ENCODE results near the gene KBTBD12. TPM values are rescaled to one million over a fixed set of nuclear protein-coding genes. Genes with fewer than 3 reads are reported as not detected.

The KBTBD12 gene
- total and polyA plus RNA-seq, 5 donors from 2014 or later, result not detected

DNA sequence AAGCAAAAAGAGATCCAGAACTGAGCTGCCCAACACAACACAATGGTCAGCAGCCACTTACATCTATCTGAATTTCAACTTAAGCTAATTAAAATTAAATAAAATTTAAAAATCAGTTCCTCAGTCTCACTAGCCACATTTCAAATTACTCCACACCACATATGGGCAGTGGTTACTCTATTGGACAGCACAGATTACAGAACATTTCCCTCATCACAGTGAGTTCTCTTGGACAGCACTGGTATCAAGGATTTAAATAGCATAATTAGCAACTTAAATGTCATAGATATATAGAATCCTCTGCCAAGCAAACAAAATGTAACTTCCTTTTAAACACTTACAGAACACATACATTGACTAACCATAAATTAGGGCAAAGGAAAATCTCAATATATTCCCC lies 64.4 kb downstream of the KBTBD12 start:
- H3K4me3 ChIP-seq (ENCODE audit: low read depth, low read length), result no peak overlapping the region
- H3K27ac Mint-ChIP-seq, result no peak overlapping the region
- no peaks in the 10 kb centered on the region for H3K4me1 Mint-ChIP-seq
- H3K36me3 Mint-ChIP-seq, result peaks cover 3% of the 10 kb centered on the region
- no peak for DNase-seq
- H3K9me3 Mint-ChIP-seq, result peaks cover 0 to 4% (median 0%) of the 10 kb centered on the region in 7 donors
- no peak overlapping the region for H3K4me3 Mint-ChIP-seq
- peaks cover 29% of the 10 kb centered on the region for H3K27me3 Mint-ChIP-seq
- no peaks in the 10 kb centered on the region for H3K36me3 ChIP-seq (ENCODE audit: control insufficient read depth, insufficient read depth, low read length)
- ATAC-seq (ENCODE audit: low read depth in 2 of 2), result no peak
- H3K9me3 ChIP-seq (ENCODE audit: control insufficient read depth in 2 of 2, low read length in 2 of 2), result no peaks in the 10 kb centered on the region
- no peak overlapping the region for H3K27ac ChIP-seq (ENCODE audit: insufficient read depth, low read length, poor library complexity, severe bottlenecking)
- H3K4me1 ChIP-seq (ENCODE audit: control insufficient read depth, insufficient read depth, low read length, poor library complexity, severe bottlenecking), result no peaks in the 10 kb centered on the region
- H3K27me3 ChIP-seq (ENCODE audit: control insufficient read depth, insufficient read depth, low read length), result peaks cover 8% of the 10 kb centered on the region

DNA sequence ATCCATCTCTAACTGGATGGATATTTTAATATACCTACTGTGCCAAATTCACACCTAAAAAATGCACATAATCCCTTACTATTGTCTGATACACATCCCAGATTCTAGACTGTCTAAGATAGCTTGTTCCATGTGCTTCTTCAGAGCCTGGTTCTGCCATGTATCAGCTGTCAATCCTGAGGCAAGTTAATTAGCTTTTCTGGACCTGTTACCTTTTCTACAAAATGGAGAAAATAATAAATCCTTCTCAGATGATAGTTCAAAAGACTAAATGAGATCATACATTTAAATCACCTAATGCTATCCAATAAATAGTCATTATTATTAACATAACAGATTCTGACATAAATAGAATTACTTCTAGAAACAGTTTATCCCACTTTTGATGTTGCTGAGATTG lies 66.1 kb downstream of the KBTBD12 start:
- no peaks in the 10 kb centered on the region for H3K9me3 ChIP-seq (ENCODE audit: control insufficient read depth in 2 of 2, low read length in 2 of 2)
- Mint-ChIP-seq H3K9me3 (peaks cover 0 to 4% (median 0%) of the 10 kb centered on the region in 7 donors), H3K4me1 (no peaks in the 10 kb centered on the region), H3K36me3 (peaks cover 3% of the 10 kb centered on the region), H3K4me3 (no peak overlapping the region), H3K27ac (no peak overlapping the region), H3K27me3 (peaks cover 30% of the 10 kb centered on the region)
- no peak overlapping the region for H3K27ac ChIP-seq (ENCODE audit: insufficient read depth, low read length, poor library complexity, severe bottlenecking)
- ATAC-seq (ENCODE audit: low read depth in 2 of 2) (no peak), DNase-seq (no peak)
- no peak overlapping the region for H3K4me3 ChIP-seq (ENCODE audit: low read depth, low read length)
- H3K4me1 ChIP-seq (ENCODE audit: control insufficient read depth, insufficient read depth, low read length, poor library complexity, severe bottlenecking), result no peaks in the 10 kb centered on the region
- no peaks in the 10 kb centered on the region for H3K36me3 ChIP-seq (ENCODE audit: control insufficient read depth, insufficient read depth, low read length)
- H3K27me3 ChIP-seq (ENCODE audit: control insufficient read depth, insufficient read depth, low read length), result peaks cover 2% of the 10 kb centered on the region

DNA sequence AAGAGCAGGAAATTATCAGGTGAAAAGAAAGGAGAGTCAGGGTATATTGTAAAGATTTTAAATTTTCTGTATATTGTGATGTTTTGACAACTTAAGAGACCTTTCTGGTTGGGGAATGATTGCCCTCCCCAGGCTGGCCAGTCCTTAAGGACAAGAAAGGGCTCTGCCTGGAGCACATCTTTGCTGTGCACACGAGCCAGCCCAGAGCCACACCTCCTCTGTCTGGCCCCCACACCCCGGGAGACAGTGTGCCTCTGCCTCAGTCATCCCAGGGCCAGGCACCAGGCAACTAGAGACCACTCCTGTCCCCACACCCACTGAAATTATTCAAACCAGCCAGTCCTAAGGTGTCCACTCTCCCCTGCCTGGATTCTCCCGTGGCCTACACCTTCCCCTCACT lies 67.1 kb downstream of the KBTBD12 start:
- Mint-ChIP-seq H3K4me1 (no peaks in the 10 kb centered on the region), H3K9me3 (peaks cover 0 to 3% (median 0%) of the 10 kb centered on the region in 7 donors), H3K27ac (no peak overlapping the region), H3K36me3 (peaks cover 3% of the 10 kb centered on the region), H3K27me3 (peaks cover 28% of the 10 kb centered on the region), H3K4me3 (no peak overlapping the region)
- no peaks in the 10 kb centered on the region for H3K9me3 ChIP-seq (ENCODE audit: control insufficient read depth in 2 of 2, low read length in 2 of 2)
- DNase-seq (no peak), ATAC-seq (ENCODE audit: low read depth in 2 of 2) (no peak)
- H3K36me3 ChIP-seq (ENCODE audit: control insufficient read depth, insufficient read depth, low read length), result no peaks in the 10 kb centered on the region
- H3K27me3 ChIP-seq (ENCODE audit: control insufficient read depth, insufficient read depth, low read length), result peaks cover 2% of the 10 kb centered on the region
- no peak overlapping the region for H3K27ac ChIP-seq (ENCODE audit: insufficient read depth, low read length, poor library complexity, severe bottlenecking)
- no peak overlapping the region for H3K4me3 ChIP-seq (ENCODE audit: low read depth, low read length)
- H3K4me1 ChIP-seq (ENCODE audit: control insufficient read depth, insufficient read depth, low read length, poor library complexity, severe bottlenecking), result no peaks in the 10 kb centered on the region

DNA sequence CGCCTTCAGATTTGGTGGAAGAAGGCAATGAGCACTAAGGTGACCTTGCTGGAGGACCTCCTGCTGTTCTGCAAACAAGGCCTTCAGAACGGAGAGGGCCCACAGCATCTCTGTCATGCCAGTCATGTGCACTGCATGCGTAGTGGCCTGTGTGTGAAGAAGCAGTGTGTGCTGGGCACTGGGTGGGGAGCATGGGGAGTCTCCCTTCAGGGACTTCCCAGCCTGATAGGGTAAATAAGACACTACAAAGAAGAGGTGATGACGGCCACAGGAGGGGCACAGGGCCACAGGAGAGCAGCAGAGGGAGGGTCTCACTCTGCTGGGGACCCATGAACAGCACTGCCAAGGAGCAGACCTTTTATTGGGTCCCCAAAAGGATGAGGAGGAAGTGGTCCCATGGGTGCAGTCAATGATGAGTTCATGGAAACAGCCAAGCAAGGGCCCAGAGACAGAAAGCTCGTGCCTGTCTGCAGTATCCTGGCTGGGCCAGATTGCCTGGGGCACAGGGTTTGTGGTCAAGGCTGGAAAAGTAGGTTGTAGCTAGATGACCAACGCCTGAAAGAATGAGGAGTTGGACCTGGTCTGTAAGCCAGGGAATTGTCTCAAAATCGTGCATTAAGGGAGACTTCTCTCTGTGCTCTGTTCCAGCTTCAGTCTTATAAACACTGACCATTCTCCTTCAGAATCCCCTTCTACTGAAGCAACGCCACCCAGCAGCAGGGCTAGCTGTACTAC lies 69.4 kb downstream of the KBTBD12 start:
- no peak overlapping the region for H3K4me3 ChIP-seq (ENCODE audit: low read depth, low read length)
- Mint-ChIP-seq H3K27me3 (peaks cover 21% of the 10 kb centered on the region), H3K27ac (no peak overlapping the region), H3K4me1 (no peaks in the 10 kb centered on the region), H3K9me3 (no peaks in the 10 kb centered on the region), H3K36me3 (peaks cover 3% of the 10 kb centered on the region), H3K4me3 (no peak overlapping the region)
- H3K4me1 ChIP-seq (ENCODE audit: control insufficient read depth, insufficient read depth, low read length, poor library complexity, severe bottlenecking), result no peaks in the 10 kb centered on the region
- no peak overlapping the region for H3K27ac ChIP-seq (ENCODE audit: insufficient read depth, low read length, poor library complexity, severe bottlenecking)
- ATAC-seq (ENCODE audit: low read depth in 2 of 2) (no peak), DNase-seq (no peak)
- no peaks in the 10 kb centered on the region for H3K27me3 ChIP-seq (ENCODE audit: control insufficient read depth, insufficient read depth, low read length)
- H3K36me3 ChIP-seq (ENCODE audit: control insufficient read depth, insufficient read depth, low read length), result no peaks in the 10 kb centered on the region
- no peaks in the 10 kb centered on the region for H3K9me3 ChIP-seq (ENCODE audit: control insufficient read depth in 2 of 2, low read length in 2 of 2)

DNA sequence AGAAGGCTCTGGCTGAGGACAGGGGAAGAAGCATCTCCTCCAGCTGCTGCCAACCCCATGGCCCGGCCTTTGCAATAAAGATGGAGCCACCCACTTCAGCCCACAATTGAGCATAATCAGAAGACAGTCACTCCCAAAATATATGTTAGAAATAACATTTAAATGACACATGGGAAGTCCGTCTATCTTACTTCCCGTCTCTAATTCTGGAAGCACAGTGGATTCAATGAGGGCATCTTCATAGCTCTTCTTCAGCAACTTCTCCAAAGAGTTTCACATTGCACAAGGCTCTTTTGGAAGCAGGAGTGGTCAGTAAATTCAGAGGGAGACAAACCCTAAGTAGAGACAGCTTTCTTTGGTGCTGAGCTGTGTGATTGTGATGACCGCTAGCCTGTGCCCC lies 70.2 kb downstream of the KBTBD12 start:
- H3K27ac Mint-ChIP-seq, result no peak overlapping the region
- no peak overlapping the region for H3K27ac ChIP-seq (ENCODE audit: insufficient read depth, low read length, poor library complexity, severe bottlenecking)
- no peak for ATAC-seq (ENCODE audit: low read depth in 2 of 2)

DNA sequence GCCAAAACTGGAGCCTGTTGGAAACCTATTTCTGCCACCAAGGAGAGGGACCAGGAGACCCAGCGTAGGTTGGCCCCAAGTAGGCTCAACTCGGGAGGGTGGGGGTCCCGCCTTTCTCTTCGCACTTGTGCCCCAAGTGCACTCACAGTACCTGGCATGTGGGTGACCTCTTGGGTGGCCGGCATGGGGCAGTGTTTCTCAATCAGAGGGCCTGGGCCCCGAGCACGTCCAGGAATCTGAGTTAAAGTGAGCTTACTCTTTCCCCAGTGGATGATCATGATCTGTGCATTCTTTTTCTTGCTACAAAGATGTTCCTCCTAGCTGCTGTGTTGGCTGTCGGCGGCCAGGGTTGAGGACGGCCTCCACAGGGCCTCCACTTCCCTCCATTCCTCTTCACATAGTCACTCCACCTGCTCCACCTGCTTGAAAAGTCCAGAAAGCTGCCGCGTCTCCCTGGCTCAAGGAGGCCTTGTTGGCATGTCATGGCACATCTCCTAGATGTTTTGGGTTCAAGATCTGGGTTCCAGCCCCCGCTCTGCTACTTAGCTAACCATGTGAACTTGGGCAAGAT lies 70.7 kb downstream of the KBTBD12 start:
- Mint-ChIP-seq H3K9me3 (no peaks in the 10 kb centered on the region), H3K27ac (no peak overlapping the region), H3K4me1 (no peaks in the 10 kb centered on the region), H3K36me3 (peaks cover 3% of the 10 kb centered on the region), H3K4me3 (no peak overlapping the region), H3K27me3 (peaks cover 21% of the 10 kb centered on the region)
- Histone ChIP-seq H3K27me3 (ENCODE audit: control insufficient read depth, insufficient read depth, low read length) (no peaks in the 10 kb centered on the region), H3K4me3 (ENCODE audit: low read depth, low read length) (no peak overlapping the region), H3K9me3 (ENCODE audit: control insufficient read depth in 2 of 2, low read length in 2 of 2) (no peaks in the 10 kb centered on the region), H3K27ac (ENCODE audit: insufficient read depth, low read length, poor library complexity, severe bottlenecking) (no peak overlapping the region), H3K36me3 (ENCODE audit: control insufficient read depth, insufficient read depth, low read length) (no peaks in the 10 kb centered on the region), H3K4me1 (ENCODE audit: control insufficient read depth, insufficient read depth, low read length, poor library complexity, severe bottlenecking) (no peaks in the 10 kb centered on the region)
- no peak for ATAC-seq (ENCODE audit: low read depth in 2 of 2)
- DNase-seq, result no peak

More for the DNA sequence above, 70.2 kb downstream of the KBTBD12 start:
- Histone ChIP-seq H3K4me1 (ENCODE audit: control insufficient read depth, insufficient read depth, low read length, poor library complexity, severe bottlenecking) (no peaks in the 10 kb centered on the region), H3K4me3 (ENCODE audit: low read depth, low read length) (no peak overlapping the region), H3K36me3 (ENCODE audit: control insufficient read depth, insufficient read depth, low read length) (no peaks in the 10 kb centered on the region), H3K27me3 (ENCODE audit: control insufficient read depth, insufficient read depth, low read length) (no peaks in the 10 kb centered on the region), H3K9me3 (ENCODE audit: control insufficient read depth in 2 of 2, low read length in 2 of 2) (no peaks in the 10 kb centered on the region)
- DNase-seq, result no peak
- no peaks in the 10 kb centered on the region for H3K9me3 Mint-ChIP-seq
- peaks cover 21% of the 10 kb centered on the region for H3K27me3 Mint-ChIP-seq
- H3K4me3 Mint-ChIP-seq, result no peak overlapping the region
- H3K4me1 Mint-ChIP-seq, result no peaks in the 10 kb centered on the region
- H3K36me3 Mint-ChIP-seq, result peaks cover 3% of the 10 kb centered on the region

DNA sequence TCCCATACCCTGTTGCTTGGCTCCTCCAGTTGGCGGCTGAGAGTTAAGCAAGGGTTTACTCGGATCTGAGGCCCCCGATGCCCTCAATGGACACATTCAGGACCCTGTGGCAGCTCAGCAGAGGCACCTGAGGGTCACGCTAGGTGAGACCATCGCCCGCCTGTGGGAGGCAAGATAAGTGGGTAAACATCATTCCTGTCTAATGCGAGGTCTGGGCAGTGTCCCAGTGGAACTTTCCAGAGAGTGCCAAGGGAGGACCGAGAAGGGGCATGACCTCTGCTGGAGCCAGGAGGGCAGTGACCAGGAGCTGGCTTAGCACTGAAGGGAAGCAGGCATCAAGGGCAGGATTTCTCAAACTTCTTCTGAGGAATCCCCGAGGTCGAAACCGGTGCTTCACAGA lies 71.8 kb downstream of the KBTBD12 start:
- H3K9me3 ChIP-seq (ENCODE audit: control insufficient read depth in 2 of 2, low read length in 2 of 2), result no peaks in the 10 kb centered on the region
- no peak overlapping the region for H3K27ac Mint-ChIP-seq
- no peaks in the 10 kb centered on the region for H3K9me3 Mint-ChIP-seq
- no peak for ATAC-seq (ENCODE audit: low read depth in 2 of 2)
- no peak overlapping the region for H3K4me3 Mint-ChIP-seq
- no peak overlapping the region for H3K4me3 ChIP-seq (ENCODE audit: low read depth, low read length)
- no peaks in the 10 kb centered on the region for H3K4me1 Mint-ChIP-seq
- H3K4me1 ChIP-seq (ENCODE audit: control insufficient read depth, insufficient read depth, low read length, poor library complexity, severe bottlenecking), result no peaks in the 10 kb centered on the region
- no peaks in the 10 kb centered on the region for H3K27me3 ChIP-seq (ENCODE audit: control insufficient read depth, insufficient read depth, low read length)
- DNase-seq, result no peak
- peaks cover 3% of the 10 kb centered on the region for H3K36me3 Mint-ChIP-seq
- no peaks in the 10 kb centered on the region for H3K36me3 ChIP-seq (ENCODE audit: control insufficient read depth, insufficient read depth, low read length)
- H3K27me3 Mint-ChIP-seq, result peaks cover 18% of the 10 kb centered on the region
- H3K27ac ChIP-seq (ENCODE audit: insufficient read depth, low read length, poor library complexity, severe bottlenecking), result no peak overlapping the region

Data from CD4-positive, CD25-positive, alpha-beta regulatory T cell (primary cell).